T-cell (primary cell): ENCODE measurements around the gene WDR76. TPM values are rescaled to one million over a fixed set of nuclear protein-coding genes. Genes with fewer than 3 reads are reported as not detected.

Experiments used
- ATAC-seq, 4 experiments: fragments of 200-7000 bp in 3 of 4; fragments of 150-1000 bp in 1 of 4; cut with Tn5 transposase; replicated peaks in 1 of 4; 1 replicate in 3 of 4; 2 replicates in 1 of 4; pipeline ENCODE4 v1.10.0; 2021; ENCODE audit warnings: moderate library complexity in 3 of 4, mild to moderate bottlenecking in 2 of 4, moderate number of reproducible peaks in 1 of 4
- CTCF ChIA-PET, 2 donors: fragments of 300-600 bp; sonication (Branson Sonifier 250); formaldehyde crosslinking; loops; one replicate each; lab custom pipeline; 2022; ENCODE audit warnings: antibody characterized with exemption in 2 of 2; lab: Charles Lee
- POLR2A ChIA-PET, 2 donors: fragments of 300-600 bp; sonication (Branson Sonifier 250); formaldehyde crosslinking; loops; one replicate each; lab custom pipeline; 2022; ENCODE audit warnings: antibody characterized with exemption in 2 of 2; lab: Charles Lee
- DNase-seq, 35 experiments: peaks; one replicate each; pipeline versions ENCODE4 v3.0.0 to v3.0.0-alpha.2; 2013 to 2023
- H3K27ac ChIP-seq: one replicate; pipeline ENCODE4 v1.5.1; 2013; ENCODE audit warnings: low read length
- H3K27me3 ChIP-seq, 2 experiments: replicated peaks in 1 of 2; 1 replicate in 1 of 2; 2 replicates in 1 of 2; pipeline versions ENCODE4 v1.6.1 to v1.7.0; 2013; ENCODE audit warnings: low read length in 1 of 2, mixed read lengths in 1 of 2; ENCODE audit not compliant: control insufficient read depth in 2 of 2, insufficient read depth in 2 of 2; ENCODE audit errors: extremely low read depth in 1 of 2
- H3K36me3 ChIP-seq, 2 donors: 1 replicate in 1 of 2; 2 replicates in 1 of 2; pipeline versions ENCODE4 v1.6.1 to v1.7.0; 2013; ENCODE audit warnings: low read length in 1 of 2; ENCODE audit not compliant: control insufficient read depth in 2 of 2, insufficient read depth in 1 of 2; ENCODE audit errors: extremely low read depth in 1 of 2
- H3K4me1 ChIP-seq, 2 experiments: 1 replicate in 1 of 2; 2 replicates in 1 of 2; pipeline versions ENCODE4 v1.6.1 to v1.7.0; 2013; ENCODE audit warnings: low read length in 2 of 2, mixed read lengths in 1 of 2; ENCODE audit not compliant: insufficient read depth in 2 of 2, control insufficient read depth in 1 of 2; ENCODE audit errors: extremely low read depth in 1 of 2
- H3K4me3 ChIP-seq, 2 donors: 1 replicate in 1 of 2; 2 replicates in 1 of 2; pipeline versions ENCODE4 v1.5.1 to v1.7.0; 2013; ENCODE audit warnings: mild to moderate bottlenecking in 2 of 2, low read length in 1 of 2, moderate library complexity in 1 of 2; ENCODE audit not compliant: control insufficient read depth in 1 of 2; ENCODE audit errors: extremely low read depth in 1 of 2
- H3K9me3 ChIP-seq: 2 replicates; pipeline ENCODE4 v1.7.0; 2013
- H3K27ac Mint-ChIP-seq, 2 donors: one replicate each; pipeline ENCODE4 v1.8.0; 2020 to 2021; ENCODE audit warnings: mild to moderate bottlenecking in 2 of 2, mixed read lengths in 2 of 2
- H3K27me3 Mint-ChIP-seq, 2 donors: one replicate each; pipeline ENCODE4 v1.8.0; 2021 to 2022; ENCODE audit warnings: mixed read lengths in 2 of 2
- H3K36me3 Mint-ChIP-seq: one replicate; pipeline ENCODE4 v1.8.0; 2021; ENCODE audit warnings: mixed read lengths
- H3K4me1 Mint-ChIP-seq, 3 donors: one replicate each; pipeline ENCODE4 v1.8.0; 2020 to 2022; ENCODE audit warnings: mixed read lengths in 3 of 3, mild to moderate bottlenecking in 1 of 3
- H3K4me3 Mint-ChIP-seq, 3 donors: one replicate each; pipeline ENCODE4 v1.8.0; 2020 to 2022; ENCODE audit warnings: mild to moderate bottlenecking in 3 of 3, mixed read lengths in 3 of 3, moderate library complexity in 3 of 3
- H3K9me3 Mint-ChIP-seq, 3 donors: one replicate each; pipeline ENCODE4 v1.8.0; 2020 to 2022; ENCODE audit warnings: mixed read lengths in 3 of 3
- WGBS: methylation state at CpG from one replicate; pipeline ENCODE4 v1.1.5; 2013; ENCODE audit warnings: missing lambda C conversion rate; ENCODE audit not compliant: insufficient coverage; 5-methylcytosine and 5-hydroxymethylcytosine counted together
- total RNA-seq, 35 experiments: library from RNA in 6 of 35; stranded (reverse) in 6 of 35; fragments of 120-200 nt in 1 of 35; gene quantifications; one replicate each; pipeline versions ENCODE4 v1.2.1 to v1.2.4 and lab custom pipeline; 2013 to 2026

The WDR76 gene
- total RNA-seq, 5 donors from 2014 or later (not counting 1 experiment from before 2014, with no cell fraction given) = 10.5 to 12.4 (median 11.6) TPM

DNA sequence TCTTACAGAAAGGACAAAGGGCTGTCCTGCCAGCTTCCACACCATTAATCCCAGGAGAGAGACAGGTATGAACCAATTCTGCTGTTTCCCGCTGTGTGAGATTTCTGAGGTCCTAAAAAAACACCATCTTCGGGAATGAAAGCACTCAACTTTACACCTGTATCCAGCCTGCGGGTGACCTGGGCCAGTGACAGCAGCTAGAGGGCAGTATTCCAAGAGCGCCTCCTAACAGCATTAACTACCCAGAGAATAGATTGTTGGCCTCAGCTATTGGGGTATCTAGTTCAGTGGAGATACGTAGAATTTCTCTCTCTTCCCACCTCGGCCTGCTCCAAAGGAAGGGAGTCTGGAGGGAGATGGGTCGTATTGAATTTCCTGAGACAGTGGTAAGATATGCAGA lies 55.1 kb downstream of the WDR76 start:
- H3K4me3 Mint-ChIP-seq = no peak overlapping the region
- POLR2A ChIA-PET = no interaction called here

DNA sequence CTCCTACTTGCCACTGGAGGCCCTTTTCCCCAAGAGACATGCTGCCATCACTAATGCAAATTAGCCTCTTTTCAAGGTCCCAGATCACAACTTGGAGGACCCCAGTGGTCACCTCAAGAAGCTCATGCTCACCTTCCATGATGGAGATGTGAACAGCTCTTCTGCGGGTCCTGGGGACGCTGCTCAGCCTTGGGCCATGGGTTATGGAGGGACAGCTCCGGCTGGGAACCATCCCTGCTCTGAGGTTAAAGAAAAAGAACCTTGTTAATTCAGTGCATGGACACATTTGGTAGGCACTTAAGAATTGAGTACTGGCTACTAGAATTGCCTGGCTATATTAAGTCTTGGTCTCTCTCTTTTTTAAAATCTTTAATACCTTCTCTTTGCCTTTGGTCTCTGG lies 56.8 kb downstream of the WDR76 start:
- H3K4me1 ChIP-seq = no peaks in the 10 kb centered on the region
- 100% methylated on average over 3 of the region's 3 CpGs for WGBS
- peaks cover 0 to 2% of the 10 kb centered on the region in 2 experiments for H3K27me3 ChIP-seq
- CTCF ChIA-PET = no interaction called here
- no peak for ATAC-seq
- POLR2A ChIA-PET = no interaction called here
- peaks cover 6% of the 10 kb centered on the region for H3K36me3 Mint-ChIP-seq
- no peak overlapping the region for H3K27ac ChIP-seq
- H3K9me3 Mint-ChIP-seq = no peaks in the 10 kb centered on the region
- H3K4me3 ChIP-seq = no peak overlapping the region
- no peak overlapping the region for H3K27ac Mint-ChIP-seq
- no peaks in the 10 kb centered on the region for H3K27me3 Mint-ChIP-seq
- no peaks in the 10 kb centered on the region for H3K36me3 ChIP-seq
- H3K9me3 ChIP-seq = no peaks in the 10 kb centered on the region
- no peak overlapping the region for H3K4me3 Mint-ChIP-seq
- no peaks in the 10 kb centered on the region for H3K4me1 Mint-ChIP-seq
- no peak for DNase-seq

More for the DNA sequence above, 55.1 kb downstream of the WDR76 start:
- no peak overlapping the region for H3K27ac ChIP-seq
- WGBS = 86% methylated on average over 2 of the region's 7 CpGs
- no peak overlapping the region for H3K27ac Mint-ChIP-seq
- ATAC-seq (no peak), DNase-seq (peak in 1 of 35 experiments; percentile 6)
- no peaks in the 10 kb centered on the region for H3K9me3 Mint-ChIP-seq
- no peaks in the 10 kb centered on the region for H3K9me3 ChIP-seq
- no peak overlapping the region for H3K4me3 ChIP-seq
- H3K36me3 Mint-ChIP-seq = peaks cover 13% of the 10 kb centered on the region
- H3K4me1 ChIP-seq = no peaks in the 10 kb centered on the region
- no peaks in the 10 kb centered on the region for H3K4me1 Mint-ChIP-seq
- H3K27me3 ChIP-seq = peaks cover 0 to 2% of the 10 kb centered on the region in 2 experiments
- no peaks in the 10 kb centered on the region for H3K36me3 ChIP-seq
- no peaks in the 10 kb centered on the region for H3K27me3 Mint-ChIP-seq
- CTCF ChIA-PET = no interaction called here

GRCh38 chr15:43886558-43886957 lies 59.8 kb downstream of the WDR76 start:
- Histone ChIP-seq H3K4me3 (no peak overlapping the region), H3K27me3 (peaks cover 0 to 2% of the 10 kb centered on the region in 2 experiments), H3K9me3 (no peaks in the 10 kb centered on the region), H3K36me3 (no peaks in the 10 kb centered on the region), H3K27ac (no peak overlapping the region), H3K4me1 (no peaks in the 10 kb centered on the region)
- Mint-ChIP-seq H3K9me3 (no peaks in the 10 kb centered on the region), H3K27ac (no peak overlapping the region), H3K4me3 (no peak overlapping the region), H3K27me3 (no peaks in the 10 kb centered on the region), H3K4me1 (no peaks in the 10 kb centered on the region), H3K36me3 (no peaks in the 10 kb centered on the region)
- DNase-seq (no peak), ATAC-seq (no peak)
- 90% methylated on average over 4 of the region's 4 CpGs for WGBS
- ChIA-PET CTCF (interaction anchor here (0.5 to 0.6 kb wide), 2 partner anchors 17 to 727 kb away, joined by 3 to 4 read pairs; no protein-coding TSS in a partner anchor), POLR2A (no interaction called here)

- WGBS = no CpG with 5 or more reads among the region's 5 CpGs
- H3K27ac Mint-ChIP-seq = no peak overlapping the region
- ATAC-seq (no peak), DNase-seq (no peak)
- no peak overlapping the region for H3K4me3 Mint-ChIP-seq
- no peaks in the 10 kb centered on the region for H3K4me1 Mint-ChIP-seq
- Histone ChIP-seq H3K9me3 (no peaks in the 10 kb centered on the region), H3K27me3 (peaks cover 0 to 2% of the 10 kb centered on the region in 2 experiments), H3K36me3 (no peaks in the 10 kb centered on the region), H3K4me1 (no peaks in the 10 kb centered on the region), H3K4me3 (no peak overlapping the region), H3K27ac (no peak overlapping the region)
- no peaks in the 10 kb centered on the region for H3K36me3 Mint-ChIP-seq
- H3K27me3 Mint-ChIP-seq = no peaks in the 10 kb centered on the region
- no peaks in the 10 kb centered on the region for H3K9me3 Mint-ChIP-seq
- CTCF ChIA-PET = no interaction called here
- POLR2A ChIA-PET = no interaction called here
Observed at GRCh38 chr15:43887901-43888300, 61.1 kb downstream of the WDR76 start.

DNA sequence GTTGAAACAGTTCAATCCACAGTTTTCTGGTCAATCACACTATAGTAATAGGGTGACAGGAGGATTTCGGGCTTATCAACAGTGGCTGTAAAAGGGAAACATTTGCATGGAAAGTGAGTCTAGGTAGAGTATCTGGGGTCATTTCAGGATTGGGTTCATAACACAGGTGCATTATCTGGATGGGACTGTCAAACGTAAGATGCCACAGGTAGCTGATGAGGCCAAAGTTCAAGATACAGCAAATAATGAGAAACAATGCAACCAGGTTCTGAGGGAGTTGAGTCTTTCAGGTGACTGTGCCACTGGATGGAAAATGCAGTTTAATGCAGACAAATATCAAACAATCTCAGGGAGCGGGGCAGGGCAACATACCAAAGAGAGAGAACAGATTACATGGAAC lies 62.2 kb downstream of the WDR76 start:
- Mint-ChIP-seq H3K27ac (no peak overlapping the region), H3K4me1 (no peaks in the 10 kb centered on the region), H3K27me3 (no peaks in the 10 kb centered on the region), H3K9me3 (no peaks in the 10 kb centered on the region), H3K4me3 (no peak overlapping the region), H3K36me3 (no peaks in the 10 kb centered on the region)
- no peak for DNase-seq
- no peak overlapping the region for H3K4me3 ChIP-seq
- no peak for ATAC-seq
- H3K9me3 ChIP-seq = no peaks in the 10 kb centered on the region
- H3K36me3 ChIP-seq = no peaks in the 10 kb centered on the region
- ChIA-PET POLR2A (no interaction called here), CTCF (no interaction called here)
- no peak overlapping the region for H3K27ac ChIP-seq
- peaks cover 0 to 2% of the 10 kb centered on the region in 2 experiments for H3K27me3 ChIP-seq
- WGBS = 83% methylated on average over 1 of the region's 3 CpGs
- H3K4me1 ChIP-seq = no peaks in the 10 kb centered on the region

DNA sequence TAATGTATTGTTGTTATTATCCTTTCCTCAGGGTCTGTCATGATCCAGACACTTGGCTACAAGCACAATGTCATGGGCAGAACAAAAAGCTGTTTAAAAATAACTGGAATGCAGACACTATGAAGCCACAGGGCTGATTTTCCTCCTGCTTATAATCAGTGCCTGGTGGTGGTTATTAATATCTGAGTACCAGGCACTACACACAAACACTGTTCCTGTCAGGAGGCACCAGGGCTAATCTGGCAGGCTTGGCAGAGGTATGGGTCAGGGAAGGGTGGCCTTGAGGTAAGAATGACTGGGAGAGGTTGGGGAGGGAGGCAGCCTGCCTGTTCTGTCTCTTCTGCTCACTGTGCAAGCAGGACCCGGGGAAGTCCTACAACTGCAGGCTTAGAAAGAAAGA lies 67.2 kb downstream of the WDR76 start:
- Histone ChIP-seq H3K4me1 (no peaks in the 10 kb centered on the region), H3K36me3 (no peaks in the 10 kb centered on the region), H3K4me3 (no peak overlapping the region), H3K27me3 (no peaks in the 10 kb centered on the region), H3K9me3 (no peaks in the 10 kb centered on the region), H3K27ac (no peak overlapping the region)
- no peak for ATAC-seq
- Mint-ChIP-seq H3K4me3 (no peak overlapping the region), H3K9me3 (no peaks in the 10 kb centered on the region), H3K36me3 (no peaks in the 10 kb centered on the region), H3K4me1 (no peaks in the 10 kb centered on the region), H3K27me3 (no peaks in the 10 kb centered on the region), H3K27ac (no peak overlapping the region)
- ChIA-PET CTCF (no interaction called here), POLR2A (no interaction called here)
- DNase-seq = no peak
- 100% methylated on average over 1 of the region's 1 CpG for WGBS

GRCh38 chr15:43895586-43895985 lies 68.8 kb downstream of the WDR76 start:
- ChIA-PET CTCF (no interaction called here), POLR2A (interaction anchor here in 1 of 2 donors (0.6 kb wide), 1 partner anchor 71 kb away, joined by 19 read pairs; the partner anchor contains the start of gene MFAP1)
- no peaks in the 10 kb centered on the region for H3K27me3 Mint-ChIP-seq
- Histone ChIP-seq H3K4me3 (no peak overlapping the region), H3K27ac (no peak overlapping the region), H3K9me3 (no peaks in the 10 kb centered on the region), H3K27me3 (no peaks in the 10 kb centered on the region), H3K36me3 (no peaks in the 10 kb centered on the region), H3K4me1 (no peaks in the 10 kb centered on the region)
- 90% methylated on average over 4 of the region's 5 CpGs for WGBS
- no peak overlapping the region for H3K27ac Mint-ChIP-seq
- no peak for DNase-seq
- no peaks in the 10 kb centered on the region for H3K9me3 Mint-ChIP-seq
- no peaks in the 10 kb centered on the region for H3K4me1 Mint-ChIP-seq
- H3K36me3 Mint-ChIP-seq = no peaks in the 10 kb centered on the region
- no peak overlapping the region for H3K4me3 Mint-ChIP-seq
- ATAC-seq = no peak
